Heart left ventricle (tissue), 16 donors: ENCODE measurements around the gene COMMD3. TPM values are rescaled to one million over a fixed set of nuclear protein-coding genes. Genes with fewer than 3 reads are reported as not detected.

ENCODE experiments used
- ATAC-seq, 4 donors: fragments of 200-7000 bp; cut with Tn5 transposase; one replicate each; pipeline ENCODE4 v1.9.1; 2020 to 2022; ENCODE audit warnings: moderate library complexity in 4 of 4, mild to moderate bottlenecking in 3 of 4, moderate number of reproducible peaks in 1 of 4
- DNase-seq, 5 donors: peaks; one replicate each; pipeline ENCODE4 v3.0.0-alpha.2; 2020
- H3K27ac ChIP-seq, 12 donors: fragments of 200-600 bp; sonication (generic) in 4 of 12; one replicate each; pipeline versions ENCODE4 v1.5.0 to v1.8.0; 2016 to 2022; ENCODE audit warnings: mild to moderate bottlenecking in 2 of 12
- H3K27me3 ChIP-seq, 9 donors: fragments of 200-600 bp; sonication (generic) in 2 of 9; one replicate each; pipeline versions ENCODE4 v1.5.1 to v1.8.0; 2016 to 2022; ENCODE audit warnings: mild to moderate bottlenecking in 3 of 9
- H3K36me3 ChIP-seq, 9 donors: fragments of 200-600 bp; sonication (generic) in 2 of 9; one replicate each; pipeline versions ENCODE4 v1.5.0 to v1.8.0; 2018 to 2022; ENCODE audit warnings: mild to moderate bottlenecking in 2 of 9
- H3K4me1 ChIP-seq, 12 donors: fragments of 200-600 bp; sonication (generic) in 4 of 12; one replicate each; pipeline versions ENCODE4 v1.5.0 to v1.8.0; 2016 to 2022; ENCODE audit warnings: mild to moderate bottlenecking in 3 of 12
- H3K4me3 ChIP-seq, 12 donors: fragments of 200-600 bp; sonication (generic) in 4 of 12; one replicate each; pipeline versions ENCODE4 v1.5.0 to v1.8.0; 2017 to 2022; ENCODE audit warnings: mild to moderate bottlenecking in 9 of 12, moderate library complexity in 4 of 12
- H3K9me3 ChIP-seq, 12 donors: fragments of 200-600 bp; sonication (generic) in 4 of 12; one replicate each; pipeline versions ENCODE4 v1.5.0 to v1.8.0; 2016 to 2022; ENCODE audit warnings: mild to moderate bottlenecking in 1 of 12
- CTCF ChIP-seq, 12 donors: fragments of 200-600 bp; sonication (generic) in 4 of 12; IDR thresholded peaks; one replicate each; pipeline versions ENCODE4 v1.5.0 to v1.8.0; 2018 to 2022; ENCODE audit warnings: antibody characterized with exemption in 12 of 12, mild to moderate bottlenecking in 5 of 12
- POLR2A ChIP-seq, 2 donors: fragments of 450-650 bp; IDR thresholded peaks; one replicate each; pipeline ENCODE4 v1.6.1; 2017; ENCODE audit warnings: antibody characterized with exemption in 2 of 2, mild to moderate bottlenecking in 2 of 2, moderate library complexity in 2 of 2
- WGBS, 4 donors: extraction: QIAGEN DNeasy Blood & Tissue Kit in 2 of 4; methylation state at CpG; one replicate each; pipeline versions ENCODE4 v1.1.5 to v1.1.7; 2013 to 2018; 5-methylcytosine and 5-hydroxymethylcytosine counted together
- intact Hi-C, 10 donors: fragments of 100-400 bp; cut with DNase I; formaldehyde crosslinking; loops; one replicate each; pipeline versions ENCODE4 v1.11.1 to v1.14.2; 2022
- polyA plus RNA-seq, 2 donors: library from polyadenylated mRNA; stranded (reverse); fragments of 200-250 nt; gene quantifications; one replicate each; pipeline ENCODE4 v1.2.3, GENCODE V29; 2013
- total RNA-seq, 9 donors: library from RNA; depleted of rRNA in 2 of 9; stranded (reverse); fragments of >200 nt in 2 of 9; fragmentation: NEBNext Ultra II Directional in 3 of 9; extraction: Animal tissue kit (Norgen Biotek cat#: 25700) in 3 of 9; gene quantifications; one replicate each; pipeline versions ENCODE4 v1.1.0 to v1.2.4, GENCODE V29; 2016 to 2023
- donor health status: ischemic (EF 13 %, LVEDD 7.1; RV severe dilation, severe dysfunction).
- donor health status: healthy with polysubstance abuse.
- donor health status: DM: no; HTN: yes; CAD: no.
- donor health status: DM: no; HTN: no; CAD: no.
- donor health status: ischemic (EF 25% LVEDD 6.9; RV normal size, moderate dysfunction).
- donor health status: ischemic (EF 25% LVEDD 5.7; RV mildly dilated, moderate dysfunction).
- donor health status: healthy.
- donor health status: DM: yes; HTN: yes; CAD: no.
- donor health status: ischemic (EF 35%, LVEDD 5.7; RV mildly dilated, moderate dysfunction).
- donor health status: nonischemic (EF 11% LVEDD 7.7; RV severe dilation, severe dysfunction).
- donor health status: DM: yes; HTN: yes; CAD: no.
- donor health status: PGD.
- donor health status: ischemic (EF 29% LVEDD 5.4; RV normal size, mild dysfunction).
- donor health status: nonischemic (EF 23%, LVEDD 6.1; RV moderate dilation, normal function).

The COMMD3 gene
- total and polyA plus RNA-seq, 11 donors = 44.4 to 88.5 (median 74.1) TPM

GRCh38 chr10:22344781-22345300, 28.7 kb downstream of the COMMD3 start:
- Histone ChIP-seq H3K27ac (no peak overlapping the region), H3K4me1 (peaks cover 0 to 20% (median 8%) of the 10 kb centered on the region in 12 donors), H3K4me3 (peak overlapping the region in 8 of 12 donors; percentile 0 to 50 (median 16)), H3K9me3 (no peaks in the 10 kb centered on the region), H3K36me3 (no peaks in the 10 kb centered on the region), H3K27me3 (peaks cover 38 to 91% (median 74%) of the 10 kb centered on the region in 9 donors)
- ATAC-seq = no peak
- no peak for TF ChIP-seq POLR2A (IDR thresholded peaks at IDR 0.05)
- no peak for TF ChIP-seq CTCF (IDR thresholded peaks at IDR 0.05)
- WGBS, 4 donors = 6 to 11% (median 7%) methylated on average over 26 of the region's 26 CpGs
- no peak for DNase-seq
- intact Hi-C loops = loop anchor here in 9 of 10 donors (5.0 to 10.0 kb wide), 5 partner anchors 90 to 370 kb away; partner anchors contain the start of genes PIP4K2A (in 2 of the 9) and DNAJC1 (in 1 of the 9)

GRCh38 chr10:22345301-22346095, 29.3 kb downstream of the COMMD3 start, which contains the start of gene SPAG6:
Gene SPAG6, plus strand, starts transcription at chr10:22345496. Its CDS starts 116 bp downstream, at chr10:22345612.
- Histone ChIP-seq H3K4me3 (peak within 1 kb of the TSS in 9 of 12 donors; percentile 0 to 50 (median 23)), H3K27ac (no peak within 1 kb of the TSS), H3K9me3 (no peaks in the 10 kb centered on the region), H3K27me3 (peaks cover 38 to 93% (median 74%) of the 10 kb centered on the region in 9 donors), H3K4me1 (peaks cover 0 to 15% (median 5%) of the 10 kb centered on the region in 12 donors), H3K36me3 (no peaks in the 10 kb centered on the region)
- intact Hi-C loops = loop anchor here in 6 of 10 donors (10.0 kb wide), 4 partner anchors 89 to 369 kb away; partner anchors contain the start of genes PIP4K2A (in 2 of the 6) and DNAJC1 (in 1 of the 6)
- 4 to 9% (median 6%) methylated on average over 29 to 83 of the region's 83 CpGs for WGBS, 4 donors
- ATAC-seq = no peak
- peak; percentile 39 to 78 (median 55) for DNase-seq
- TF ChIP-seq POLR2A (IDR thresholded peaks at IDR 0.05) (no peak), CTCF (IDR thresholded peaks at IDR 0.05) (no peak)

GRCh38 chr10:22346096-22346661, 30.0 kb downstream of the COMMD3 start:
- no peak for TF ChIP-seq CTCF (IDR thresholded peaks at IDR 0.05)
- no peak for TF ChIP-seq POLR2A (IDR thresholded peaks at IDR 0.05)
- 26 to 28% (median 27%) methylated on average over 8 of the region's 8 CpGs for WGBS, 4 donors

More at GRCh38 chr10:22346096-22346661, 30.0 kb downstream of the COMMD3 start:
- ATAC-seq (no peak), DNase-seq (no peak)
- intact Hi-C loops = loop anchor here in 6 of 10 donors (10.0 kb wide), 4 partner anchors 89 to 369 kb away; partner anchors contain the start of genes PIP4K2A (in 2 of the 6) and DNAJC1 (in 1 of the 6)
- peaks cover 38 to 96% (median 71%) of the 10 kb centered on the region in 9 donors for H3K27me3 ChIP-seq
- no peak overlapping the region for H3K4me3 ChIP-seq
- H3K27ac ChIP-seq = no peak overlapping the region
- no peaks in the 10 kb centered on the region for H3K9me3 ChIP-seq
- H3K4me1 ChIP-seq = peaks cover 0 to 11% (median 4%) of the 10 kb centered on the region in 12 donors
- no peaks in the 10 kb centered on the region for H3K36me3 ChIP-seq
